GM12878 (cell line): ENCODE results near the gene NFATC3.

Source experiments
- ETV6 ChIP-seq, 2 experiments: fragments of 450-650 bp in 1 of 2; IDR thresholded peaks in 1 of 2; conservative IDR thresholded peaks in 1 of 2; 2 replicates each; pipeline ENCODE4 v1.6.1; 2014; ENCODE audit warnings: antibody characterized with exemption in 1 of 2, borderline replicate concordance in 1 of 2, low read depth in 1 of 2, mild to moderate bottlenecking in 1 of 2, moderate library complexity in 1 of 2
- SIN3A ChIP-seq: IDR thresholded peaks from 2 replicates; pipeline ENCODE4 v1.6.1; 2012; ENCODE audit warnings: low read depth, low read length, improper control_type of control experiment

DNA sequence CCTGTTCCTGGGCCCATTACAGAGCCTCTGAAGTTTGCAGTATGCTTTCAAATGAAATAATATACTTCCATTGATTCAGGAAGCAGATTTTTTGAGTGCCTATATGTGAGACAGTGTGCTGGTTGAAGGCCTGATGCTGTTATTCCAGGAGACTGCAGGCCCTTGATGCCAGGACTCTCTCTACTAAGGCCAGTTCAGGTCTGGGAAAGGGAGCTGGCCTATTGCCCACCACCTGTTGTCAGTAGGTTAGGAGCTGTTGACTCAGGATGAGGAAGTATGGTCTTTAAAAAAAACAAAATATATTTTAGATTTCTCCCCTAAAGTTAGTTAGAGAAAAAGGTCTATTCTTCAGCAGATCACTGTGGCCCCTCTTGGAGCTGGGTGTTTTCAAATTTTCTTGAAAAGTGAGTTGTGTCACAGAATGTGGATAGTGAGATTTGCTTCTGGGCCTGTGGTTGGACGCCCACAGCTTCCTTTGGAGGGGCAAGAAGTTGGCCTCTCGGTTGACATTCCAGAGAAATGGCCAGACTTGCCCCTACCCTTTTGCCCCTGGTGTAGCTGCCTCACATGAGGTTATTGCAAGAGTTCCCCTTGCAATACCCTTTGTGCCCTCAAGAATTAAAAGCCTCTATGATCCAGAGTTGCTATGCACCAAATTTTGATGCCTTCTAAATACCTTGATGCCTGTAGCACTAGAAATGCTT lies 142.8 kb downstream of the NFATC3 start:
- TF ChIP-seq SIN3A (no peak), ETV6 (conservative IDR thresholded peaks at IDR 0.05 in 1 of 2, IDR thresholded peaks at IDR 0.05 in 1 of 2; ENCODE audit: borderline replicate concordance in 1 of 2, low read depth in 1 of 2) (no peak)
